Hematopoietic multipotent progenitor cell treated with erythropoietin and hydrocortisone succinate and interleukin-3 and kit ligand, for 17 days (in vitro differentiated cells): ENCODE results near the gene PCDHB5.
"Not testable (repeated sequence)": the region's sequence is repeated elsewhere in the genome, so short reads cannot be mapped to it uniquely, and the experiment has no call there.

Experiments
- DNase-seq: peaks from one replicate; pipeline ENCODE4 v3.0.0-alpha.2; 2015; ENCODE audit warnings: low spot score

Gene PCDHB5

DNA sequence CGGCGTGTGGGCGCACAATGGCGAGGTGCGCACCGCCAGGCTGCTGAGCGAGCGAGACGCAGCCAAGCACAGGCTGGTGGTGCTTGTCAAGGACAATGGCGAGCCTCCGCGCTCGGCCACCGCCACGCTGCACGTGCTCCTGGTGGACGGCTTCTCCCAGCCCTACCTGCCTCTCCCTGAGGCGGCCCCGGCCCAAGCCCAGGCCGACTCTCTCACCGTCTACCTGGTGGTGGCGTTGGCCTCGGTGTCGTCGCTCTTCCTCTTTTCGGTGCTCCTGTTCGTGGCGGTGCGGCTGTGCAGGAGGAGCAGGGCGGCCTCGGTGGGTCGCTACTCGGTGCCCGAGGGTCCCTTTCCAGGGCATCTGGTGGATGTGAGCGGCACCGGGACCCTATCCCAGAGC, 17.1 kb downstream of the PCDHB5 start:
- not testable (repeated sequence) for DNase-seq

DNA sequence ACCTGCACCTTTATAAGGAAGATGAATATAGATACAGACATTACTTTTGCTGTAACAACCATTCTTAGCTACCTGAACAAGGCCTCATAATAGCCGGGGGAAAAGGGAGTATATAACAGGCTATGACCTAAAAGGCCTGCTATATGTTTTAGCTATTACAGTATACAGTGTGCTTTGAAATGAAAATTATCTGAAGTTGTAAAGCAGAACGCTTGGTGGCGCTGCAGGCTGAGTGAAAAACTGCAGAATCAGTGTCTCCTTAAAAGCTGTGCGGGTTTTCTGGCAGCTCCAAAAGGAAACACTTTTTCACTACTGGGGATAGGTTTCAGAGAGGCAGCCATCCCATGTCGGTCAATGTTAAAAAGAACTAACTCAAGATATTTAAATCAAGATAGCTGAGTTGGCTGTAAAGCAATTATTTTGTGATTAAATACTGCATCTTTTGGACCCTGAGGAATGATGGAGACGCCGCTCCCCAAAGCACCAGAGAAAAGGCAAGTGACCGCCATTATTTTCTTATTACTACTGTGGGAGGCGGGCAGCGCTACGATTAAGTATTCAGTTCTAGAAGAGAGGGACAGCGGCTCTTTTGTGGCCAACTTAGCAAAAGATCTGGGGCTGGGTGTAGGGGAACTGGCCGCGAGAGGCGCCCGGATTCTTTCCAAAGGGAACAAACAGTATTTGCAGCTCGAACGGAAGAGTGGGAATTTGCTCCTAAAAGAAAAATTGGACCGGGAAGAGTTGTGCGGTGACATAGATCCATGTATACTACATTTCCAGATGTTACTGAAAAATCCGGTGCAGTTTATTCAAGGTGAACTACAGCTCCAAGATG, 20.8 kb downstream of the PCDHB5 start:
- no peak for DNase-seq

DNA sequence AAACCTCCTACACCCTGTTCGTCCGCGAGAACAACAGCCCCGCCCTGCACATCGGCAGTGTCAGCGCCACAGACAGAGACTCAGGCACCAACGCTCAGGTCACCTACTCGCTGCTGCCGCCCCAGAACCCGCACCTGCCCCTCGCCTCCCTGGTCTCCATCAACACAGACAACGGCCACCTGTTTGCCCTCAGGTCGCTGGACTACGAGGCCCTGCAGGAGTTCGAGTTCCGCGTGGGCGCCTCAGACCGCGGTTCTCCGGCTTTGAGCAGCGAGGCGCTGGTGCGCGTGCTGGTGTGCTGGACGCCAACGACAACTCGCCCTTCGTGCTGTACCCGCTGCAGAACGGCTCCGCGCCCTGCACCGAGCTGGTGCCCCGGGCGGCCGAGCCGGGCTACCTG, 22.4 kb downstream of the PCDHB5 start:
- not testable (repeated sequence) for DNase-seq

- DNase-seq: not testable (repeated sequence)
These were observed 22.9 kb downstream of the PCDHB5 start for GRCh38 chr5:141157901-141158300.

GRCh38 chr5:141172381-141173204, 37.6 kb downstream of the PCDHB5 start, which contains the start of gene PCDHB7:
Gene PCDHB7 (plus strand): TSS chr5:141172644. CDS start chr5:141172836, 192 bp downstream.
- no peak for DNase-seq

DNA sequence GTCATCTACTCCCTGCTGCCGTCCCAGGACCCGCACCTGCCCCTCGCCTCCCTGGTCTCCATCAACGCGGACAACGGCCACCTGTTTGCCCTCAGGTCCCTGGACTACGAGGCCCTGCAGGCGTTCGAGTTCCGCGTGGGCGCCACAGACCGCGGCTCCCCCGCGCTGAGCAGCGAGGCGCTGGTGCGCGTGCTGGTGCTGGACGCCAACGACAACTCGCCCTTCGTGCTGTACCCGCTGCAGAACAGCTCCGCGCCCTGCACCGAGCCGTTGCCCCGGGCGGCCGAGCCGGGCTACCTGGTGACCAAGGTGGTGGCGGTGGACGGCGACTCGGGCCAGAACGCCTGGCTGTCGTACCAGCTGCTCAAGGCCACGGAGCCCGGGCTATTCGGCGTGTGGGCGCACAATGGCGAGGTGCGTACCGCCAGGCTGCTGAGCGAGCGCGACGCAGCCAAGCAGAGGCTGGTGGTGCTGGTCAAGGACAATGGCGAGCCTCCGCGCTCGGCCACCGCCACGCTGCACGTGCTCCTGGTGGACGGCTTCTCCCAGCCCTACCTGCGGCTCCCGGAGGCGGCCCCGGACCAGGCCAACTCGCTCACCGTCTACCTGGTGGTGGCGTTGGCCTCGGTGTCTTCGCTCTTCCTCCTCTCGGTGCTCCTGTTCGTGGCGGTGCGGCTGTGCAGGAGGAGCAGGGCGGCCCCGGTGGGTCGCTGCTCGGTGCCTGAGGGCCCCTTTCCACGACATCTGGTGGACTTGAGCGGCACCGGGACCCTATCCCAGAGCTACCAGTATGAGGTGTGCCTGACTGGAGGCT, 39.5 kb downstream of the PCDHB5 start:
- DNase-seq: not testable (repeated sequence)

DNA sequence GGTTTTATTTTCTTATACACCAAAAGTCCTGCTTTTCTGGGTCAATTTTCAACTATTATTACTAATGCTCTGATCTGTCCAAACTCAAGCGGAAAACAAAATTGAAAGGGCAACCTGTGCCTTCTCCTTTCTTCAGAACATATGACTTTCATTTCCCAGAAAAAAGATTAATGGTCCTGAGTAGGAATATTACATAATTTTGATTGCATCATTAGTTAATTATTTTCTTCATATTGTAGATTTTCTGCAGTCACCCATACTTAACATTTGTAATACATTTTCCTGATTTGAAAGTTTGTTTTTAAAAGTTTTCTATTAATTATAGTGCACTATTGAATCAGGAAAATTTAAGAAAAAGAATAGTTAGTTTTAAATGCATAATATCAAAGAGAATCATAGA, 40.9 kb downstream of the PCDHB5 start:
- DNase-seq: no peak

GRCh38 chr5:141177577-141178191, 42.7 kb downstream of the PCDHB5 start, which contains the start of gene PCDHB8:
Gene PCDHB8 (plus strand): TSS chr5:141177790. CDS start chr5:141178035, 245 bp downstream.
- not testable (repeated sequence) for DNase-seq

GRCh38 chr5:141179371-141179770, 44.4 kb downstream of the PCDHB5 start:
- not testable (repeated sequence) for DNase-seq

DNA sequence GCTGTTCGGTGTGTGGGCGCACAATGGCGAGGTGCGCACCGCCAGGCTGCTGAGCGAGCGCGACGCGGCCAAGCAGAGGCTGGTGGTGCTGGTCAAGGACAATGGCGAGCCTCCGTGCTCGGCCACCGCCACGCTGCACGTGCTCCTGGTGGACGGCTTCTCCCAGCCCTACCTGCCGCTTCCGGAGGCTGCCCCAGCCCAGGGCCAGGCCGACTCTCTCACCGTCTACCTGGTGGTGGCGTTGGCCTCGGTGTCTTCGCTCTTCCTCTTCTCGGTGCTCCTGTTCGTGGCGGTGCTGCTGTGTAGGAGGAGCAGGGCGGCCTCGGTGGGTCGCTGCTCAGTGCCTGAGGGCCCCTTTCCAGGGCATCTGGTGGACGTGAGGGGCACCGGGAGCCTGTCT, 44.9 kb downstream of the PCDHB5 start:
- DNase-seq: not testable (repeated sequence)

GRCh38 chr5:141180313-141180712, 45.3 kb downstream of the PCDHB5 start:
- no peak for DNase-seq

DNA sequence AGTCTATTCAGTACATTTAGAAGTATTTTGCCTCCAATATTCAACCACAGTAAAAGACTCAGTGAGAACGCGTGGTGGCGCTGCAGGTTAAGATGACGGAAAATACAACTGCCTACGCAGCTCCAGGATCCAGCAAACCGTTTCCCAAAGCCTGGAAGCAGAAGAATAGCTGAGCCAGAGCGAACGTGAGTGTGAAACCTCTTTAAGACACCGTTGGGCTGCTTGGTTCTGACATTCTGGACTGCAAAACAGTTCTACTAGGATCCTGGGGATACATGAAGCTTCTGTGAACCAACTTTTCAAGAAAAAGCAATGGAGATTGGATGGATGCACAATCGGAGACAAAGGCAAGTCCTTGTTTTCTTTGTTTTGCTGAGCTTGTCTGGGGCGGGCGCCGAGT, 47.2 kb downstream of the PCDHB5 start, which contains the start of gene PCDHB16:
PCDHB16 (plus strand) TSS at position 140 of the 400 bp plus-strand sequence; CDS start at position 313, 173 bp downstream.
- no peak for DNase-seq

GRCh38 chr5:141184117-141184855, 49.3 kb downstream of the PCDHB5 start:
- DNase-seq: not testable (repeated sequence)

GRCh38 chr5:141186897-141187512, 52.0 kb downstream of the PCDHB5 start, which contains the start of gene PCDHB9:
Gene PCDHB9 (plus strand): TSS chr5:141187161. CDS start chr5:141187319, 158 bp downstream.
- no peak for DNase-seq
